ENCODE data around the gene MYO1H. TPM values are rescaled to one million over a fixed set of nuclear protein-coding genes. Genes with fewer than 3 reads are reported as not detected.

The MYO1H gene
- total RNA-seq, 1 donor from 2014 or later = not detected

DNA sequence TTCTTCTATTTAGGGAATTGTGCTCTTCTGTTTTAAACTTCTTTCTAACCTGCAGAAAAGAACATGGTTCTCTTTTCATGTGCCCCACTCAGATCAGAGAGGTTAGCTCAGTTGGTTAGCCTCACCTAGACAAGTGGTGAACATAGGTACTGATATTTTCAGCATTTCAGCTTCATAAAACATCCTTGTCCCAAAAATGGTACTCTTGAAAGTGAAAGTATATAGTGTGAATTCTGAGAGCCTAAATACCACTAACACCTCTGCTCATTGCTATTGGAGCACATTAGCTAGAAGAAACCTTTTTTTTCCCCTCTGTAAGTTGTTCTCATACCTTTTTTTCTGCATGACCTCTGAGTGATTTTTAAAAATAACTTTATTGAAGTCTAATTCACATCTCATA, 147.3 kb downstream of the MYO1H start:
- Mint-ChIP-seq H3K36me3 (peaks cover 28% of the 10 kb centered on the region), H3K27me3 (ENCODE audit: insufficient read depth, low read depth) (no peaks in the 10 kb centered on the region), H3K27ac (no peak overlapping the region), H3K4me1 (no peaks in the 10 kb centered on the region), H3K9me3 (no peaks in the 10 kb centered on the region), H3K4me3 (no peak overlapping the region)
- no peak overlapping the region for H3K4me3 ChIP-seq
- no peak overlapping the region for H3K4me2 ChIP-seq
- H3K27me3 ChIP-seq = no peaks in the 10 kb centered on the region
- no peak overlapping the region for H3K27ac ChIP-seq
- no peaks in the 10 kb centered on the region for H3K9me3 ChIP-seq (ENCODE audit: low read depth)
- no peak for DNase-seq (ENCODE audit: low spot score)
- no peaks in the 10 kb centered on the region for H4K20me1 ChIP-seq (ENCODE audit: low read depth)
- H2AFZ ChIP-seq (replicated peaks) = no peak overlapping the region
- H3K9ac ChIP-seq = no peak overlapping the region
- TF ChIP-seq EZH2 (IDR thresholded peaks at IDR 0.05) (no peak), EZH2phosphoT487 (IDR thresholded peaks at IDR 0.05) (no peak)
- TF ChIP-seq, protein P1, sequence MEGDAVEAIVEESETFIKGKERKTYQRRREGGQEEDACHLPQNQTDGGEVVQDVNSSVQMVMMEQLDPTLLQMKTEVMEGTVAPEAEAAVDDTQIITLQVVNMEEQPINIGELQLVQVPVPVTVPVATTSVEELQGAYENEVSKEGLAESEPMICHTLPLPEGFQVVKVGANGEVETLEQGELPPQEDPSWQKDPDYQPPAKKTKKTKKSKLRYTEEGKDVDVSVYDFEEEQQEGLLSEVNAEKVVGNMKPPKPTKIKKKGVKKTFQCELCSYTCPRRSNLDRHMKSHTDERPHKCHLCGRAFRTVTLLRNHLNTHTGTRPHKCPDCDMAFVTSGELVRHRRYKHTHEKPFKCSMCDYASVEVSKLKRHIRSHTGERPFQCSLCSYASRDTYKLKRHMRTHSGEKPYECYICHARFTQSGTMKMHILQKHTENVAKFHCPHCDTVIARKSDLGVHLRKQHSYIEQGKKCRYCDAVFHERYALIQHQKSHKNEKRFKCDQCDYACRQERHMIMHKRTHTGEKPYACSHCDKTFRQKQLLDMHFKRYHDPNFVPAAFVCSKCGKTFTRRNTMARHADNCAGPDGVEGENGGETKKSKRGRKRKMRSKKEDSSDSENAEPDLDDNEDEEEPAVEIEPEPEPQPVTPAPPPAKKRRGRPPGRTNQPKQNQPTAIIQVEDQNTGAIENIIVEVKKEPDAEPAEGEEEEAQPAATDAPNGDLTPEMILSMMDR (IDR thresholded peaks at IDR 0.05) = no peak
- no peaks in the 10 kb centered on the region for H3K36me3 ChIP-seq
- no peaks in the 10 kb centered on the region for H3K4me1 ChIP-seq
- no peaks in the 10 kb centered on the region for H3K79me2 ChIP-seq (ENCODE audit: low read depth)
- no peaks in the 10 kb centered on the region for H3F3A ChIP-seq (ENCODE audit: low read depth)

DNA sequence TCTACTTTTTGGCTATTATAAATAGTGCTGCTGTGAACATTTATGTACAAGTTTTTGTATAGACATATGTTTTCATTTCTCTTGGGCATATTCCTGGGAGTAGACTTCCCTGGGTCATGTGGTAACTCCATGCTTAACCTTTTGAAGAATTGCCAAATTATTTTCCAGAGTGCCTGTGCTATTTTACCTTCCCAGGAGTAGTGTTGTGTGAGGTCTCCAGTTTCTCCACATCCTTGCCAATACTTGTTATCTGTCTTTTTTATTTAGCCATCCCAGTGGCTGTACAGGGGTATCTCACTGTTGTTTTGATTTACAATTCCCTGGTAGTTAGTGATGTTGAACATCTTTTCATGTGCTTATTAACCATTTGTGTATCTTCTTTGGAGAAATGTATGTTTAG, 148.6 kb downstream of the MYO1H start:
- no peak overlapping the region for H3K4me3 Mint-ChIP-seq
- H2AFZ ChIP-seq (replicated peaks) = no peak overlapping the region
- H4K20me1 ChIP-seq (ENCODE audit: low read depth) = no peaks in the 10 kb centered on the region
- TF ChIP-seq, protein P1 (IDR thresholded peaks at IDR 0.05) = no peak
- H3K4me3 ChIP-seq = no peak overlapping the region
- no peaks in the 10 kb centered on the region for H3F3A ChIP-seq (ENCODE audit: low read depth)
- H3K79me2 ChIP-seq (ENCODE audit: low read depth) = no peaks in the 10 kb centered on the region
- no peaks in the 10 kb centered on the region for H3K27me3 ChIP-seq
- no peaks in the 10 kb centered on the region for H3K27me3 Mint-ChIP-seq (ENCODE audit: insufficient read depth, low read depth)
- H3K27ac ChIP-seq = no peak overlapping the region
- no peaks in the 10 kb centered on the region for H3K9me3 ChIP-seq (ENCODE audit: low read depth)
- H3K9me3 Mint-ChIP-seq = no peaks in the 10 kb centered on the region
- peaks cover 34% of the 10 kb centered on the region for H3K36me3 Mint-ChIP-seq
- no peak for DNase-seq (ENCODE audit: low spot score)
- no peak overlapping the region for H3K4me2 ChIP-seq
- H3K4me1 Mint-ChIP-seq = no peaks in the 10 kb centered on the region
- no peak overlapping the region for H3K9ac ChIP-seq
- no peaks in the 10 kb centered on the region for H3K4me1 ChIP-seq
- H3K27ac Mint-ChIP-seq = no peak overlapping the region
- no peaks in the 10 kb centered on the region for H3K36me3 ChIP-seq

DNA sequence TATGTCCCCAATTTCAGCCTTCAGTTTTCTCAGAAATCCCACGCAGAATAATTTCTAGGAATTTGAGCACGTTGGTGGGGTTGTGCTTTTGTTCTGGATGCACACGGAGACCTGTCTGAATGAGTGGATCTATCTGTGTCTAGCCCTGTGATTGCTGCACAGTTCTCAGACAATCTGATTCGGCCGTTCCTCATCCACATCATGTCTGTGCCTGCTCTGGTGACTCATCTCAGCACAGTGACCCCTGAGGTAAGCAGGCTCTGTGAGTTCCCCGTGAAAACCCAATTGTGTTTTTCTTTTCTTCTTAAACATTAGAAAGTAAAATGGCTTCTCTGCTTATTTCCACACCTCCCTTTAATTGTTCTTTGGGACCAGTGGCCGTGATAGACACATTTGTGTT, 150.0 kb downstream of the MYO1H start:
- H3K27ac Mint-ChIP-seq = no peak overlapping the region
- H3K4me1 Mint-ChIP-seq = no peaks in the 10 kb centered on the region

More for the DNA sequence above, 150.0 kb downstream of the MYO1H start:
- no peaks in the 10 kb centered on the region for H3K4me1 ChIP-seq
- H3K4me2 ChIP-seq = no peak overlapping the region
- TF ChIP-seq, protein P1 (IDR thresholded peaks at IDR 0.05) = no peak
- TF ChIP-seq EZH2 (IDR thresholded peaks at IDR 0.05) (no peak), EZH2phosphoT487 (IDR thresholded peaks at IDR 0.05) (no peak)
- H3K79me2 ChIP-seq (ENCODE audit: low read depth) = no peaks in the 10 kb centered on the region
- no peak overlapping the region for H2AFZ ChIP-seq (replicated peaks)
- H3K36me3 ChIP-seq = no peaks in the 10 kb centered on the region
- no peaks in the 10 kb centered on the region for H3K9me3 ChIP-seq (ENCODE audit: low read depth)
- no peaks in the 10 kb centered on the region for H4K20me1 ChIP-seq (ENCODE audit: low read depth)
- H3K27ac ChIP-seq = no peak overlapping the region
- H3K9ac ChIP-seq = no peak overlapping the region
- H3F3A ChIP-seq (ENCODE audit: low read depth) = no peaks in the 10 kb centered on the region
- H3K27me3 Mint-ChIP-seq (ENCODE audit: insufficient read depth, low read depth) = no peaks in the 10 kb centered on the region
- DNase-seq (ENCODE audit: low spot score) = no peak
- no peak overlapping the region for H3K4me3 ChIP-seq
- peaks cover 34% of the 10 kb centered on the region for H3K36me3 Mint-ChIP-seq
- H3K4me3 Mint-ChIP-seq = no peak overlapping the region
- no peaks in the 10 kb centered on the region for H3K9me3 Mint-ChIP-seq
- H3K27me3 ChIP-seq = no peaks in the 10 kb centered on the region

Other genes with a start within 250 kb of the MYO1H start
- 2.4 and 5.0 TPM in 2 replicates for gene ACACB, start 231.3 kb upstream of the MYO1H start, total RNA-seq (ENCODE audit: low replicate concordance)
- gene FOXN4, start 38.6 kb upstream of the MYO1H start, total RNA-seq (ENCODE audit: low replicate concordance) = 0.25 TPM in 1 of 2 replicates, not detected in the other
- gene KCTD10, start 129.4 kb downstream of the MYO1H start, total RNA-seq (ENCODE audit: low replicate concordance) = 40.9 and 57.5 TPM in 2 replicates
- gene UBE3B, start 129.7 kb downstream of the MYO1H start, total RNA-seq (ENCODE audit: low replicate concordance) = 28.4 and 33.7 TPM in 2 replicates
- gene MMAB, start 225.6 kb downstream of the MYO1H start, total RNA-seq (ENCODE audit: low replicate concordance) = 24.7 and 34.5 TPM in 2 replicates
- 8.3 and 20.1 TPM in 2 replicates for gene MVK, start 225.9 kb downstream of the MYO1H start, total RNA-seq (ENCODE audit: low replicate concordance)

Measured in neural progenitor cell (in vitro differentiated cells).